HepG2 (cell line): ENCODE measurements around the gene NFATC3. TPM values are rescaled to one million over a fixed set of nuclear protein-coding genes. Genes with fewer than 3 reads are reported as not detected.
A peak's percentile ranks its signal among the peaks of the same experiment; 100 is the strongest.

ENCODE experiments used
- ARNT ChIP-seq: fragments of 450-650 bp; IDR thresholded peaks from 2 replicates; pipeline ENCODE4 v1.6.1; 2017
- BRD4 ChIP-seq: sonication (generic); formaldehyde crosslinking; IDR thresholded peaks from 2 replicates; pipeline ENCODE4 v1.4.0; 2020; ENCODE audit warnings: missing genetic modification reagents
- CENPX ChIP-seq: sonication (generic); formaldehyde crosslinking; IDR thresholded peaks from 2 replicates; pipeline ENCODE4 v1.9.0; 2021; ENCODE audit warnings: mild to moderate bottlenecking, missing genetic modification reagents, moderate library complexity
- E2F5 ChIP-seq: sonication (generic); formaldehyde crosslinking; conservative IDR thresholded peaks from 2 replicates; pipeline ENCODE4 v1.4.0; 2020; ENCODE audit warnings: missing genetic modification reagents
- EHMT2 ChIP-seq: fragments of 200-600 bp; sonication (generic); IDR thresholded peaks from 2 replicates; pipeline ENCODE4 v1.7.0; 2017; ENCODE audit warnings: antibody characterized with exemption, low read depth, low read length, borderline replicate concordance
- GABPB1 ChIP-seq: IDR thresholded peaks from 2 replicates; pipeline ENCODE4 v1.6.1; 2016; ENCODE audit warnings: mild to moderate bottlenecking, missing genetic modification reagents, moderate library complexity, missing compliant biosample characterization
- HMGXB4 ChIP-seq, 2 experiments: sonication (generic) in 1 of 2; formaldehyde crosslinking in 1 of 2; IDR thresholded peaks; 2 replicates each; pipeline versions ENCODE4 v1.4.0 to v1.6.1; 2018 to 2020; ENCODE audit warnings: missing genetic modification reagents in 2 of 2, borderline replicate concordance in 1 of 2, low read depth in 1 of 2, mild to moderate bottlenecking in 1 of 2, missing biosample characterization in 1 of 2
- KAT8 ChIP-seq: IDR thresholded peaks from 2 replicates; pipeline ENCODE4 v1.6.1; 2016; ENCODE audit warnings: missing genetic modification reagents, missing compliant biosample characterization
- PREB ChIP-seq: sonication (generic); formaldehyde crosslinking; IDR thresholded peaks from 2 replicates; pipeline ENCODE4 v1.4.0; 2020; ENCODE audit warnings: missing genetic modification reagents
- RNF2 ChIP-seq: fragments of 450-650 bp; conservative IDR thresholded peaks from 2 replicates; pipeline ENCODE4 v1.6.1; 2016; ENCODE audit warnings: low read depth
- SRSF1 ChIP-seq: fragments of 200-400 bp; formaldehyde crosslinking; optimal IDR thresholded peaks from 2 replicates; pipeline ENCODE3; 2017; ENCODE audit warnings: mild to moderate bottlenecking, low read depth, low read length, moderate library complexity
- TOPORS ChIP-seq: sonication (generic); formaldehyde crosslinking; IDR thresholded peaks from 2 replicates; pipeline ENCODE4 v1.8.0; 2023; ENCODE audit warnings: mild to moderate bottlenecking, missing genetic modification reagents
- ZKSCAN8 ChIP-seq: IDR thresholded peaks from 2 replicates; pipeline ENCODE4 v1.6.1; 2016; ENCODE audit warnings: borderline replicate concordance, missing genetic modification reagents, missing compliant biosample characterization
- ZNF143 ChIP-seq: sonication (generic); formaldehyde crosslinking; IDR thresholded peaks from 2 replicates; pipeline ENCODE4 v1.4.0; 2020; ENCODE audit warnings: missing genetic modification reagents
- ZNF609 ChIP-seq: sonication (generic); formaldehyde crosslinking; IDR thresholded peaks from 2 replicates; pipeline ENCODE4 v1.4.0; 2020; ENCODE audit warnings: mild to moderate bottlenecking, missing genetic modification reagents, borderline replicate concordance
- ZNF747 ChIP-seq: sonication (generic); formaldehyde crosslinking; IDR thresholded peaks from 2 replicates; pipeline ENCODE4 v1.8.1; 2023; ENCODE audit warnings: missing genetic modification reagents, mild to moderate bottlenecking, borderline replicate concordance
- ZSCAN5A ChIP-seq: sonication (generic); formaldehyde crosslinking; IDR thresholded peaks from 2 replicates; pipeline ENCODE4 v1.8.0; 2022; ENCODE audit warnings: mild to moderate bottlenecking, missing genetic modification reagents, borderline replicate concordance
- polyA plus RNA-seq, 8 experiments: library from polyadenylated mRNA; depleted of rRNA in 3 of 8; stranded (reverse) in 7 of 8; unstranded in 1 of 8; fragments of >200 nt; fragmentation: Illumina TruSeq in 4 of 8; extraction: Trizol in 4 of 8; gene quantifications; 2 replicates each; pipeline versions ENCODE4 v1.2.1 to v1.2.3, GENCODE V29; 2011 to 2016; ENCODE audit warnings: low read depth in 4 of 8, missing spikeins in 1 of 8, mixed read lengths in 1 of 8; ENCODE audit not compliant: insufficient read depth in 1 of 8
- total RNA-seq, 5 experiments: library from RNA; depleted of rRNA; stranded (reverse); fragments of >200 nt; fragmentation: Illumina TruSeq; extraction: Trizol; gene quantifications; 2 replicates each; pipeline ENCODE4 v1.2.3, GENCODE V29; 2016; ENCODE audit warnings: low read depth in 1 of 5

NFATC3 gene
- total and polyA plus RNA-seq, 2 of the 13 experiments (the other 11 are each of a cell fraction or from before 2014, with no cell fraction given) = 52.6 to 62.7 TPM

- TF ChIP-seq E2F5 (CRISPR knock-in tag) (0 out of 2 replicates have a peak, but pooled peaks have one; percentile 28), HMGXB4 (CRISPR knock-in tag; IDR thresholded peaks at IDR 0.05; ENCODE audit: borderline replicate concordance in 1 of 2, low read depth in 1 of 2) (peak; percentile 96 to 99), ZKSCAN8 (CRISPR knock-in tag) (no peak), ZSCAN5A (CRISPR knock-in tag) (no peak; the same call in 1 of the 2 replicates), KAT8 (CRISPR knock-in tag) (peak; percentile 79), SRSF1 (peak; percentile 26), CENPX (CRISPR knock-in tag) (no peak), RNF2 (peak; percentile 31; the same call in 1 of the 2 replicates), EHMT2 (no peak), ZNF143 (CRISPR knock-in tag) (no peak; the same call in 1 of the 2 replicates), GABPB1 (CRISPR knock-in tag) (peak; percentile 74; the same call in 1 of the 2 replicates), ZNF747 (peak; percentile 80; the same call in 1 of the 2 replicates), PREB (CRISPR knock-in tag) (no peak; the same call in 1 of the 2 replicates), BRD4 (CRISPR knock-in tag) (peak; percentile 59; the same call in 1 of the 2 replicates), ZNF609 (CRISPR knock-in tag) (no peak; the same call in 1 of the 2 replicates), TOPORS (peak; percentile 86), ARNT (no peak)
These were observed 179.2 kb downstream of the NFATC3 start, which contains the start of gene SLC7A6 (continued) for GRCh38 chr16:68264128-68265077.
